Melanocyte of skin (primary cell): ENCODE data around the gene PCF11. TPM values are rescaled to one million over a fixed set of nuclear protein-coding genes. Genes with fewer than 3 reads are reported as not detected.

Experiments
- small RNA-seq, 2 donors: library from RNA; depleted of rRNA; stranded (forward); fragments of <200 nt; gene quantifications; one replicate each; pipeline ENCODE3, GENCODE V24; 2012
- total RNA-seq, 2 donors: library from RNA; depleted of rRNA; stranded (reverse); fragments of >200 nt; gene quantifications; 2 replicates each; pipeline ENCODE4 v1.2.3, GENCODE V29; 2012

The PCF11 gene, protein sequence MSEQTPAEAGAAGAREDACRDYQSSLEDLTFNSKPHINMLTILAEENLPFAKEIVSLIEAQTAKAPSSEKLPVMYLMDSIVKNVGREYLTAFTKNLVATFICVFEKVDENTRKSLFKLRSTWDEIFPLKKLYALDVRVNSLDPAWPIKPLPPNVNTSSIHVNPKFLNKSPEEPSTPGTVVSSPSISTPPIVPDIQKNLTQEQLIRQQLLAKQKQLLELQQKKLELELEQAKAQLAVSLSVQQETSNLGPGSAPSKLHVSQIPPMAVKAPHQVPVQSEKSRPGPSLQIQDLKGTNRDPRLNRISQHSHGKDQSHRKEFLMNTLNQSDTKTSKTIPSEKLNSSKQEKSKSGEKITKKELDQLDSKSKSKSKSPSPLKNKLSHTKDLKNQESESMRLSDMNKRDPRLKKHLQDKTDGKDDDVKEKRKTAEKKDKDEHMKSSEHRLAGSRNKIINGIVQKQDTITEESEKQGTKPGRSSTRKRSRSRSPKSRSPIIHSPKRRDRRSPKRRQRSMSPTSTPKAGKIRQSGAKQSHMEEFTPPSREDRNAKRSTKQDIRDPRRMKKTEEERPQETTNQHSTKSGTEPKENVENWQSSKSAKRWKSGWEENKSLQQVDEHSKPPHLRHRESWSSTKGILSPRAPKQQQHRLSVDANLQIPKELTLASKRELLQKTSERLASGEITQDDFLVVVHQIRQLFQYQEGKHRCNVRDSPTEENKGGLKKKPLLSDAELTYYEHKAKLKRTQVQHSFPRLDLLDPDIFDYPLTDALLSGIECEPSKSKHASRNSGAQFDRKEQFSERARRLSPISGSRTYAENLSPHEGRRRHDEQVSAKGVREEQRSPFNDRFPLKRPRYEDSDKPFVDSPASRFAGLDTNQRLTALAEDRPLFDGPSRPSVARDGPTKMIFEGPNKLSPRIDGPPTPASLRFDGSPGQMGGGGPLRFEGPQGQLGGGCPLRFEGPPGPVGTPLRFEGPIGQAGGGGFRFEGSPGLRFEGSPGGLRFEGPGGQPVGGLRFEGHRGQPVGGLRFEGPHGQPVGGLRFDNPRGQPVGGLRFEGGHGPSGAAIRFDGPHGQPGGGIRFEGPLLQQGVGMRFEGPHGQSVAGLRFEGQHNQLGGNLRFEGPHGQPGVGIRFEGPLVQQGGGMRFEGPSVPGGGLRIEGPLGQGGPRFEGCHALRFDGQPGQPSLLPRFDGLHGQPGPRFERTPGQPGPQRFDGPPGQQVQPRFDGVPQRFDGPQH (N-terminal part only)
- 10 to 100 TPM; 34.0 to 41.6 TPM for total RNA-seq

DNA sequence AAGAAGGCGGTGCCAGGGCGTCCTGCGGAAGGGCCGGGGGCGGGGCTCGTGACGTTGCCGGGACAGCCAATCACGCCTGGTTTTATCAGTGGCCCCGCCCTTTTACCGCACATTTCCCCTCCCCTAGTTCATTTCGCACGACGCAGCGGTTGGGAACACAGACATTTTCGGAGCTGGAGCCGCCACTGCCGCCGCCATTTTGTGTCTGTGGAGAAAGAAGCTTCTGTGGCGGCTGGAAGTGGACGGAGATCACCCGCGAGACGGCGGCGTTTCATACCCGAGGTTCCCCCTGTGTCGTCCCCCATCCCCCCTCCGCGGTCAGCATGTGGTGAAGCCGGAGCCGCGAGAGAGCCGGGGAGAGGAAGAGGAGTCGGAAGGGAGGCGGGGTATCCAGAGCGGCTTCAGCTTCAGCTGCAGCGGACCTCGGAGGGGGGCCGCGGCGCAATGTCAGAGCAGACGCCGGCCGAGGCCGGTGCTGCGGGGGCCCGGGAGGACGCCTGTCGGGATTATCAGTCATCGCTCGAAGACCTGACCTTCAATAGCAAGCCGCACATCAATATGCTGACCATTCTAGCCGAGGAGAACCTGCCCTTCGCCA, at the start of gene PCF11:
Gene PCF11 (plus strand): TSS at position 136 of the 598 bp plus-strand sequence. CDS start 309 bp downstream, at position 445.

DNA sequence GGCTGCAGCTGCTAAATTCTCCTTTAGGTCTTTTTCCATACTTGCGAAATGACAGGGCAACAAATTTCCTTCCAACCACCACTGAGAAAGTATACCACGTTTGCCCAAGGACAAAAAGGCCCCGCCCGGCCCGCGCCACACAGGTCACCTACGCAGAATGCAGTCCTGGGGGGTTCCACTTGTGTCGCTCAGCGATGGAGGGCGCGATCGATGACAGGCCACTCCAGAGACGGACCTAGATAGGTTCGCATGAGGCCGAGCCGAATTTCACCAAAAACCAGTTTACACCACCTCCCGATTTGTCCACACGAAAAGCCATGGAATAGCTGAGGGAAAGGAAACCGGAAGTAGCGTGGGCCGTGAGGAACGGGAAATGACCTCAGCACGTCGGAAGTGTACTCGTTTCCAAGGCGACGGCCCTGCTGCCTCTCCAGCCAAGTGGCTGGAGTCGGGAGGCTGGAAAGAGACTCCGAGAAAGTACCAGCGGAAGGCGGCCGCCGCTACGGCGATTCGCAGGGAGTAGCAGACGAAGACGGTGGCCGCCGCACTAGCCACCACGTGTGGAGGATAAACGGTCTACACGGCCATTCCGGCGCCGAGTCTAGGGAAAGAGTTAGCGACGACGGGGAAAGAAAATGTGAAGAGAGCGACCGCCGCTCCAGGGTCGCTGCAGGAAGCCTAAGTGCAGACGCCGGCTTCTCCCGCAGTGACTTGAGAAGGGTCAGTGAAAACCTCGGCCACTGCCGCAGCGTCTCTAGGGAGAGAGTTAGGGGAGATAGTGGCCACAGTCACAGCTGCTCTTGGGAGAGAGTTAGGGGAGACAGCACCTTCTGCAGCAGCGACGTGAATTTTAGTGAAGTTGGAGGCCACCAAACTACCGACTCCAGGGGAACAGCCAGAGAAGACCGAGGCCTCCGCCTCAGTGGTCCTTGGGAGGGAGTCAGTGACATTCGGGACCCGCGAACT, 36.7 kb downstream of the PCF11 start, which contains the start of gene ANKRD42:
Gene ANKRD42 (plus strand): TSS at position 398 of the 966 bp plus-strand sequence. CDS start 959 bp downstream, outside the sequence.

Small RNA genes lying within 50 kb of the gene (small RNA-seq; reads per million reads assigned to genes)
- 0 reads per million in 2 donors for gene AP000873.5

Other genes with a start within 250 kb of the PCF11 start
- gene RAB30, start 85.2 kb upstream of the PCF11 start, total RNA-seq, result 10 to 100 TPM; 10.7 to 17.2 TPM
- gene ANKRD42, start 36.6 kb downstream of the PCF11 start, total RNA-seq, result 1 to 10 TPM; 6.2 to 6.3 TPM
- 10 to 100 TPM; 37.3 to 38.5 TPM for gene CCDC90B, start 129.2 kb downstream of the PCF11 start, total RNA-seq